B cell (primary cell): Measurements from ENCODE around the gene FHDC1. TPM values are rescaled to one million over a fixed set of nuclear protein-coding genes. Genes with fewer than 3 reads are reported as not detected.

Source experiments
- ATAC-seq: fragments of 200-7000 bp; cut with Tn5 transposase; one replicate; pipeline ENCODE4 v1.10.0; 2021; ENCODE audit warnings: low read depth, mild to moderate bottlenecking, moderate number of reproducible peaks, moderate library complexity
- CTCF ChIA-PET: fragments of 350-600 bp; sonication (Branson Sonifier 250); formaldehyde crosslinking; loops from one replicate; lab custom pipeline; 2021; ENCODE audit warnings: antibody characterized with exemption, inconsistent platforms; lab: Charles Lee
- POLR2A ChIA-PET: fragments of 350-600 bp; sonication (Branson Sonifier 250); formaldehyde crosslinking; loops from one replicate; lab custom pipeline; 2021; ENCODE audit warnings: antibody characterized with exemption; lab: Charles Lee
- DNase-seq: peaks from one replicate; pipeline ENCODE4 v3.0.0; 2013
- H2AFZ ChIP-seq: 2 replicates; pipeline ENCODE4 v1.6.1; 2012; ENCODE audit warnings: mild to moderate bottlenecking, low read depth, low read length; ENCODE audit not compliant: insufficient read depth, poor library complexity, severe bottlenecking
- H3K27ac ChIP-seq, 2 donors: 1 replicate in 1 of 2; 2 replicates in 1 of 2; pipeline ENCODE4 v1.5.1; 2012 to 2013; ENCODE audit warnings: low read length in 2 of 2, mild to moderate bottlenecking in 2 of 2, moderate library complexity in 1 of 2
- H3K27me3 ChIP-seq, 4 experiments: fragments of 200-600 bp in 1 of 4; sonication (generic) in 1 of 4; replicated peaks in 1 of 4; 1 replicate in 2 of 4; 2 replicates in 2 of 4; pipeline versions ENCODE4 v1.6.1 to v1.7.0; 2013 to 2016; ENCODE audit warnings: low read length in 3 of 4, mild to moderate bottlenecking in 2 of 4, mixed read lengths in 1 of 4, moderate library complexity in 1 of 4; ENCODE audit not compliant: insufficient read depth in 4 of 4, control insufficient read depth in 3 of 4; ENCODE audit errors: control extremely low read depth in 1 of 4
- H3K36me3 ChIP-seq, 2 experiments: replicated peaks in 1 of 2; 1 replicate in 1 of 2; 2 replicates in 1 of 2; pipeline versions ENCODE4 v1.6.1 to v1.7.1; 2013; ENCODE audit warnings: low read length in 1 of 2; ENCODE audit not compliant: insufficient read depth in 2 of 2, control insufficient read depth in 1 of 2; ENCODE audit errors: control extremely low read depth in 1 of 2, extremely low read depth in 1 of 2
- H3K4me1 ChIP-seq, 2 donors: fragments of 200-600 bp in 1 of 2; sonication (generic) in 1 of 2; 1 replicate in 1 of 2; 2 replicates in 1 of 2; pipeline versions ENCODE4 v1.5.1 to v1.6.1; 2013 to 2017; ENCODE audit warnings: low read length in 2 of 2; ENCODE audit not compliant: control insufficient read depth in 2 of 2, insufficient read depth in 2 of 2
- H3K4me2 ChIP-seq: replicated peaks from 2 replicates; pipeline ENCODE3; 2012; ENCODE audit warnings: mild to moderate bottlenecking, low read depth, low read length; ENCODE audit not compliant: poor library complexity, severe bottlenecking
- H3K4me3 ChIP-seq, 5 experiments: fragments of 200-600 bp in 1 of 5; sonication (generic) in 1 of 5; 1 replicate in 3 of 5; 2 replicates in 2 of 5; pipeline versions ENCODE4 v1.5.1 to v1.7.0; 2011 to 2016; ENCODE audit warnings: low read length in 4 of 5, mild to moderate bottlenecking in 4 of 5, low read depth in 2 of 5, control low read depth in 1 of 5, moderate library complexity in 1 of 5; ENCODE audit not compliant: insufficient read depth in 1 of 5; ENCODE audit errors: control extremely low read depth in 1 of 5, extremely low read depth in 1 of 5
- H3K79me2 ChIP-seq: fragments of 200-600 bp; sonication (generic); one replicate; pipeline ENCODE4 v1.6.0; 2016; ENCODE audit warnings: low read length; ENCODE audit not compliant: control insufficient read depth, insufficient read depth
- H3K9ac ChIP-seq: fragments of 200-600 bp; sonication (generic); 2 replicates; pipeline ENCODE4 v1.6.1; 2017; ENCODE audit warnings: mild to moderate bottlenecking, low read length, moderate library complexity
- H3K9me3 ChIP-seq, 3 donors: one replicate each; pipeline versions ENCODE4 v1.6.1 to v1.7.1; 2013; ENCODE audit warnings: low read length in 2 of 3; ENCODE audit not compliant: control insufficient read depth in 2 of 3, insufficient read depth in 1 of 3; ENCODE audit errors: control extremely low read depth in 1 of 3
- H4K20me1 ChIP-seq: 2 replicates; pipeline ENCODE4 v1.6.0; 2012; ENCODE audit warnings: mild to moderate bottlenecking, low read length; ENCODE audit not compliant: insufficient read depth, control insufficient read depth, poor library complexity, severe bottlenecking
- H3K27ac Mint-ChIP-seq: one replicate; pipeline ENCODE4 v1.8.0; 2021; ENCODE audit warnings: mixed read lengths
- H3K27me3 Mint-ChIP-seq: one replicate; pipeline ENCODE4 v1.8.0; 2021; ENCODE audit warnings: mixed read lengths
- H3K4me1 Mint-ChIP-seq: one replicate; pipeline ENCODE4 v1.8.0; 2021; ENCODE audit warnings: mixed read lengths
- H3K4me3 Mint-ChIP-seq: one replicate; pipeline ENCODE4 v1.8.0; 2021; ENCODE audit warnings: mixed read lengths
- H3K9me3 Mint-ChIP-seq: one replicate; pipeline ENCODE4 v1.8.0; 2022; ENCODE audit warnings: mixed read lengths; ENCODE audit not compliant: insufficient read depth
- EZH2 ChIP-seq: IDR thresholded peaks from 2 replicates; pipeline ENCODE4 v1.6.1; 2012; ENCODE audit warnings: borderline replicate concordance, low read depth, mild to moderate bottlenecking, moderate library complexity, low read length; ENCODE audit not compliant: insufficient read depth, poor library complexity, severe bottlenecking
- WGBS: methylation state at CpG from one replicate; pipeline ENCODE4 v1.1.5; 2013; ENCODE audit warnings: missing lambda C conversion rate; ENCODE audit not compliant: insufficient coverage; 5-methylcytosine and 5-hydroxymethylcytosine counted together
- intact Hi-C: fragments of 100-400 bp; cut with micrococcal nuclease; formaldehyde crosslinking; loops from one replicate; pipeline ENCODE4 v1.10.0; 2022
- polyA plus RNA-seq: library from polyadenylated mRNA; depleted of rRNA; stranded (reverse); fragments of >200 nt; gene quantifications from 2 replicates; pipeline ENCODE4 v1.2.3, GENCODE V29; 2012
- total RNA-seq, 2 donors: library from RNA; stranded (reverse); fragments of 120-200 nt in 1 of 2; gene quantifications; 1 replicate in 1 of 2; 2 replicates in 1 of 2; pipeline versions ENCODE4 v1.2.3 to v1.2.4, GENCODE V29; 2013 to 2022
- TF ChIP-seq, protein P1 (sequence below): fragments of 200-600 bp; IDR thresholded peaks from one replicate; pipeline ENCODE4 v1.8.0; 2022; ENCODE audit warnings: antibody characterized with exemption, mild to moderate bottlenecking

FHDC1 gene
- total and polyA plus RNA-seq, 2 donors (not counting 1 experiment from before 2014, with no cell fraction given): 0.13 to 0.57 TPM

DNA sequence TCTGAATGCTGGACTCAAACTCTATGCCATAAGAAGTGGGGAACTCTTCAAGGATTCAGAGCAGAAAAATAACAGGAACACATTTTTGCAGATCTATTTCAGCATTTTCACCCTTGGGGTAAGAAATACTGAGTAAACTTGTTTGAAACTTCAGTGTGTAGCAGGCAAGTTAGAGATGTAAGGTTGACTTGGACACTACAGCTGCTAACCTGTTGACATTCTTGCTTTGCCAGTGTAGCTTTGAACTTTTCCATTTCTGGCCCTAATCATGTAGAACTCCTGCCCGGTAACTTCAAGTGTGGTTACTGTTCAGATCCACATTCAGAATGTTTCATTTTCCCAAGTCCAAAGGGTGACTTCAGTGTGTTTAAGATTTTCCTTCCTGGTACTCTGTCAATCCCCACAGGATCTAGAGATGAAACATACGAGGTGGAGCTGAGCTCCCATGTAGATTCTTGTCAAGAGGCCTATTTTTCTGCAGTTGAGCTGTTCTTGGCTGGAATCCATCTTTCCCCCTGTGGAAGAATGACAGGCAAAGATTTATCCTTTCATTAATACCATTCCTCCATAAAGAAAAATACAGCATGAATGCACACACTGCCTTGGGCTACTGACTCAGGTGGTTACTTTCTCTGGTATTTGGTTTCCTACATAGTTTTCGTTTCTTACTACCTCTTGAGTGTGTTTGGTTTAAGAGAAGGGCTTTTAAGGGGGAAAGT, 34.1 kb downstream of the FHDC1 start:
- no peak for ATAC-seq
- intact Hi-C loops: no loop called here
- CTCF ChIA-PET: interaction anchor here (0.7 kb wide), 1 partner anchor 58 kb away, joined by 3 read pairs; no protein-coding TSS in a partner anchor
- POLR2A ChIA-PET: no interaction called here
- Histone ChIP-seq H3K36me3 (no peaks in the 10 kb centered on the region), H3K27me3 (no peaks in the 10 kb centered on the region), H3K9ac (no peak overlapping the region), H4K20me1 (no peaks in the 10 kb centered on the region), H3K27ac (no peak overlapping the region), H3K9me3 (no peaks in the 10 kb centered on the region), H3K4me3 (no peak overlapping the region), H3K4me2 (no peak overlapping the region), H3K79me2 (no peaks in the 10 kb centered on the region), H2AFZ (no peak overlapping the region), H3K4me1 (no peaks in the 10 kb centered on the region)
- TF ChIP-seq EZH2: no peak
- TF ChIP-seq, protein P1, sequence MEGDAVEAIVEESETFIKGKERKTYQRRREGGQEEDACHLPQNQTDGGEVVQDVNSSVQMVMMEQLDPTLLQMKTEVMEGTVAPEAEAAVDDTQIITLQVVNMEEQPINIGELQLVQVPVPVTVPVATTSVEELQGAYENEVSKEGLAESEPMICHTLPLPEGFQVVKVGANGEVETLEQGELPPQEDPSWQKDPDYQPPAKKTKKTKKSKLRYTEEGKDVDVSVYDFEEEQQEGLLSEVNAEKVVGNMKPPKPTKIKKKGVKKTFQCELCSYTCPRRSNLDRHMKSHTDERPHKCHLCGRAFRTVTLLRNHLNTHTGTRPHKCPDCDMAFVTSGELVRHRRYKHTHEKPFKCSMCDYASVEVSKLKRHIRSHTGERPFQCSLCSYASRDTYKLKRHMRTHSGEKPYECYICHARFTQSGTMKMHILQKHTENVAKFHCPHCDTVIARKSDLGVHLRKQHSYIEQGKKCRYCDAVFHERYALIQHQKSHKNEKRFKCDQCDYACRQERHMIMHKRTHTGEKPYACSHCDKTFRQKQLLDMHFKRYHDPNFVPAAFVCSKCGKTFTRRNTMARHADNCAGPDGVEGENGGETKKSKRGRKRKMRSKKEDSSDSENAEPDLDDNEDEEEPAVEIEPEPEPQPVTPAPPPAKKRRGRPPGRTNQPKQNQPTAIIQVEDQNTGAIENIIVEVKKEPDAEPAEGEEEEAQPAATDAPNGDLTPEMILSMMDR: no peak
- H3K27ac Mint-ChIP-seq: no peak overlapping the region
- H3K27me3 Mint-ChIP-seq: no peaks in the 10 kb centered on the region
- H3K9me3 Mint-ChIP-seq: no peaks in the 10 kb centered on the region
- no peak for DNase-seq
- H3K4me3 Mint-ChIP-seq: no peak overlapping the region
- peaks cover 3% of the 10 kb centered on the region for H3K4me1 Mint-ChIP-seq
- WGBS: 88% methylated on average over 2 of the region's 3 CpGs

DNA sequence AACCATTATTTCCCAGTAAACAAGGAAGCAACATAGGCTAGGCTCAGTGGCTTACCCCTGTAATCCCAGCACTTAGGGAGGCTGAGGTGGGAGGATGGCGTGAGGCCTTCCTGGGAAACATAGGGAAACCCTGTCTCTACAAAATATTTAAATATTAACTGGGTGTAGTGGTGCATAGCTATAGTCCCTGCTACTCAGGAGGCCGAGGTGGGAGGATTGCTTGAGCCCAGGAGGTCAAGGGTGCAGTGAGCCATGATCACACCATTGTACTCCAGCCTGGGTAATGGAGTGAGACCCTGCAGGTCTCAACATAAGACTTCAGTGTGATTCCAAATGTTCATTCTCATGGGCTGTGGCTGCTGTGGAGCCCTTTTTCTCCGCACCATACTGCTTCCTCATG, 34.9 kb downstream of the FHDC1 start:
- CTCF ChIA-PET: interaction anchor here (0.9 kb wide), 1 partner anchor 16 kb away, joined by 4 read pairs; no protein-coding TSS in a partner anchor
- no peaks in the 10 kb centered on the region for H3K4me1 ChIP-seq
- H3K27ac Mint-ChIP-seq: no peak overlapping the region
- 92% methylated on average over 2 of the region's 3 CpGs for WGBS
- H3K27me3 ChIP-seq: no peaks in the 10 kb centered on the region
- H3K4me1 Mint-ChIP-seq: no peaks in the 10 kb centered on the region
- no peaks in the 10 kb centered on the region for H3K9me3 Mint-ChIP-seq
- no peak overlapping the region for H2AFZ ChIP-seq
- no peak overlapping the region for H3K4me3 ChIP-seq
- H4K20me1 ChIP-seq: no peaks in the 10 kb centered on the region
- TF ChIP-seq, protein P1: no peak
- no peak for TF ChIP-seq EZH2
- H3K4me2 ChIP-seq: no peak overlapping the region
- POLR2A ChIA-PET: no interaction called here
- intact Hi-C loops: no loop called here
- H3K36me3 ChIP-seq: no peaks in the 10 kb centered on the region
- H3K9ac ChIP-seq: no peak overlapping the region
- no peak overlapping the region for H3K27ac ChIP-seq
- no peak for ATAC-seq
- H3K9me3 ChIP-seq: no peaks in the 10 kb centered on the region
- H3K4me3 Mint-ChIP-seq: no peak overlapping the region
- no peaks in the 10 kb centered on the region for H3K79me2 ChIP-seq
- DNase-seq: no peak
- H3K27me3 Mint-ChIP-seq: no peaks in the 10 kb centered on the region
